Measurements from ENCODE around the gene PLPP7.

PLPP7 gene

DNA sequence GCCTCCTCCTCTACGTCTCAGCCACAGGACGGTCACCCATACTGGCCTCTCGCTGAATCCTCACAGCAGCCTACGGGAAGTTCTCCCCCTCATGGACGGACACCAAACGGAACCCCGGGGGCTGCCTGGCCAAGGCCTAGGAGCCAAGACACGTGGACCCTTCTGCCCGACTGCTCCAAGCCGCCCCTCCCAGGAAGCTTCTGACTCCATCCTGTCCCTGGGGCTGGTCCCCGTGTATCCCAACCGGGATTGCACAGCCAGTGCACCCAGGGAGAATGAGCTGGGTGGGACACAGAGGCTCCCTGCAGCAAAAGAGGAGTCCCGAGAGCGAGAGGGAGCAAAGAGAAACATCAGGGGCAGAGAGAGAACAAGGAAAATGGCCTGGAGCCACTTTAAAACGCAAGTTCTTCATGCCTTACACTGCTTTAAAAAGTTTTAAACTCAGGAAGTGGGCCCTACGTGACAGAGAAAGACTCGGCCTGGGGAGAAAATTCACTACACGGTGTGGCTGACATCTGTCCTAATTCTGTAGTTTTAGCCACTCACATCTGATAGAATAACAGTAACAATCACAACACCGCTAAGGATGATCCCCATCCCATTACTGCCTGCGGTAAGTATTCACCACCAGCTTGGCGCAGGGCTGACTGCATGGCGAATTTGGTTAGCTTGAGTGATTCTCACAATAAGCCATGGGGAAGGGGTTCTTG, 16.2 kb upstream of the PLPP7 start:
- Histone ChIP-seq H4K20me1 (peaks cover 0 to 14% (median 0%) of the 10 kb centered on the region in 11 experiments; a peak in 5 of 22 replicates), H3K4me1 (peaks cover 60 to 93% (median 86%) of the 10 kb centered on the region in 10 experiments), H3K36me3 (peaks cover 0 to 37% (median 0%) of the 10 kb centered on the region in 11 experiments; a peak in 6 of 22 replicates), H3K4me2 (peak overlapping the region; percentile 89 to 100 (median 98)), H3K4me3 (peak overlapping the region; percentile 65 to 86 (median 76)), H3K9ac (peak overlapping the region; percentile 75 to 90 (median 82)), H3K9me3 (replicated peaks in 1 of 11) (no peaks in the 10 kb centered on the region), H3K27ac (peak overlapping the region; percentile 73 to 86 (median 78); a peak in 20 of 22 replicates), H3K27me3 (peaks cover 0 to 63% (median 57%) of the 10 kb centered on the region in 11 experiments; a peak in 20 of 22 replicates)
- no peak for TF ChIP-seq Cebpa-rat (IDR thresholded peaks at IDR 0.05)

DNA sequence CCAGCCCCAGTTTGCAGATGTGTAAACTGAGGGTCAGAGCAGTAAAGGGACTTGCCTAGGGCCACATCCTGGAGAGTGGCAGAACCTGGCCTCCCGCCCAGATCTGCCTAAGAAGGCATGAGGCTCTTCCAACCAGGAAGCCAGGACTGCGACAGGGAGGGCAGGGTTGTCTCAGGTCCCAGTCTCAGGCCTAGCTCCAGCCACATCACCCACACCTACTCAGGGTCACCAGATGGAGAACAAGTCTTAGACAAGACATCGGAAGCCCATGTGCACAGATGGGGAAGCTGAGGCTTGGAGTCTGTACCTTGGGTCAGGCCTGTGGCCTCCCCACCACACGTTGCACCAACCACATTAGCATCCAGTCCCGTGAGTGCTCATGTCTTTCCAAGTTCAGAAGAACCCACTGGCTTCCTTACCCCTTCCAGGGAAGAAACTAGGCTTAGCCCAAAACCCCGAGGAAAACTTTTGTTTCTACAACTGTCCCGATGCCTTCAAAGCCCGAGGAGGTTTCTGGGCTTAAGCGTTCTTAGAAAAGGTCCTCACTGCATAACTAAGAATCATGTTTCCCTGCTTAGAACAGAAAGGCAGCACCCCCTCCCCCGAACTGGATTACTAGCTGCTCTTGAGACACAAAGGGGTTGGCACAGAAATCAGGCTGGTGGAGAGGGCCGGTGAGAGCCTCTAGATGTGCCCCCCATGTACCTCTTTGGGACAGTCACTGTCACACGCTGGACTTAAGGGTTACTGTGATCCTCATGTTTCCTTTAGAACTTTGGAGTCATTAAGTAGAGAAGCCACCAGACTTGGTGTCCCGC, 15.5 kb upstream of the PLPP7 start:
- peak overlapping the region; percentile 73 to 86 (median 78) for H3K27ac ChIP-seq
- H3K4me1 ChIP-seq = peaks cover 60 to 92% (median 86%) of the 10 kb centered on the region in 10 experiments
- H3K4me3 ChIP-seq = peak overlapping the region; percentile 65 to 86 (median 76)
- no peaks in the 10 kb centered on the region for H3K9me3 ChIP-seq (replicated peaks in 1 of 11)
- peaks cover 0 to 14% (median 0%) of the 10 kb centered on the region in 11 experiments; a peak in 5 of 22 replicates for H4K20me1 ChIP-seq
- peaks cover 0 to 63% (median 57%) of the 10 kb centered on the region in 11 experiments; a peak in 20 of 22 replicates for H3K27me3 ChIP-seq
- H3K36me3 ChIP-seq = peaks cover 0 to 37% (median 0%) of the 10 kb centered on the region in 11 experiments; a peak in 6 of 22 replicates
- no peak for TF ChIP-seq Cebpa-rat (IDR thresholded peaks at IDR 0.05)
- peak overlapping the region; percentile 89 to 100 (median 98) for H3K4me2 ChIP-seq
- peak overlapping the region; percentile 75 to 90 (median 82) for H3K9ac ChIP-seq

DNA sequence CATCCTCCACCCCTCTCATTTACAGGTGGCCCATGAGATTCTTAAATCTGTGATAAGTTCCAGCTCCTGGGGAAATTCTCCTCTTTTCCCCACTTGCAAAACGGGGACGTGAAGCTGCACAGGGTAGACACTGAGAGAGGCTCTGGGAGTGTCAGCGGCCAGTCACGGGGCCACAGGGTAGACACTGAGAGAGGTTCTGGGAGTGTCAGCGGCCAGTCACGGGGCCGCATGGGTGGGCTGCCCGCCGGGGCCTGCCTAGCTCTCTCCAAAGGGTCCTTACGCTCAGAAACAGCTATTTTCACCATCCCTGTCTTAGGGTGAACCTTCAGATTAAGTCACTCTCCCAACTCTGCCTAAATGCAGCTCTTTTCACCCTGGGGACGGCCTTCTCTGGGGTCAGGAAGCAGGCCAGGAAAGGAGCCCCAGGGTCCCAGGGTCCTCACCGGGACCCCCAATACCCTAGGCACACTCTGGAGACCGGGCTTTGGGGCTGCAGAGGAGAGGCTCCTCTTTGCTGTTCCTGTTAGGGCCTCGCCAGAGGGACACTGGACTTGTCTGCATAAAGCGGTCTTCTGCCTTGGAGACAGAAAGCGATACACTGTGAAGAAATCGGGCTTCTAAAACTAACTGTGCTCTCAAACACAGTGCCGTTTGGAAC, 14.7 kb upstream of the PLPP7 start:
- Histone ChIP-seq H3K9ac (peak overlapping the region; percentile 75 to 90 (median 82)), H3K4me2 (peak overlapping the region; percentile 89 to 100 (median 98)), H3K27me3 (peaks cover 0 to 71% (median 60%) of the 10 kb centered on the region in 11 experiments; a peak in 20 of 22 replicates), H3K9me3 (replicated peaks in 1 of 11) (no peaks in the 10 kb centered on the region), H3K27ac (peak overlapping the region; percentile 73 to 86 (median 78)), H3K36me3 (peaks cover 0 to 37% (median 0%) of the 10 kb centered on the region in 11 experiments; a peak in 6 of 22 replicates), H3K4me3 (peak overlapping the region; percentile 65 to 86 (median 76)), H3K4me1 (peaks cover 60 to 88% (median 84%) of the 10 kb centered on the region in 10 experiments), H4K20me1 (peaks cover 0 to 14% (median 0%) of the 10 kb centered on the region in 11 experiments; a peak in 5 of 22 replicates)
- TF ChIP-seq Cebpa-rat (IDR thresholded peaks at IDR 0.05) = no peak

DNA sequence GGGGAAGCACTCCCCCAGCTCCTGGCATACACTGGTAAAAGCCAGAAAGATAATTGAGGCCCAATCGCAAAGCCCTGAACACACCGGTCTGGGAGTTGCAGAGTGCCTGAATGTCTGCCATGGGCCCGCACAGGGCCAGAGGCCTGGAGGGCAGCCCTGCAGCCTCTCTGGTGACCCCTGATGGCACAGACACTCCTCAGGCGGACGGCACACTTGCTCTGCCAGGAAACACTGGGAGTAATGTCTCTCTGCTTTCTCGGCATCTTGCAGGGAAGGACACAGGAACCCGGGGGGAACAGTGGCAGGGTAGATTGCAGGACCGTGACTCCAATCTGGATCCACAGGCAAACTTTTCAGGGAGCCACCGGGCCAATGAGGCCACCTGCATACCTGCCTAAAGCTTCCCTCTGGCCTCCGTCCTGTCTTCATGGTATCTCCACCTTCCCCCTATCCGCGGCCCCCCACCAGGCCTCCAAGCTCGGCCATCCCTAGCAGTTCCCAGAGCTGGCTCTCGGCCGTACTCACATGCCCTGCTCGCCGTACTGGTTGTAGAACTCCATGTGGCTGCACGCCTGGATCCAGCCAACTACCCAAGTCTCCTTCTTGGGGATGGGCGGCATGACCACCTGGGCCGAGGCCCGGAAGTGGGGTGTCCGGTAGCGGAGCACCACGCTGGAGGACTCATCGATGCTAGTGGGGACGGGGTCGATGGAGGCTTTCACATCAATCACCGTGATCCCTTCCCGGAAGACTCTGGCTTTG, 14.0 kb upstream of the PLPP7 start:
- peaks cover 0 to 14% (median 0%) of the 10 kb centered on the region in 11 experiments; a peak in 5 of 22 replicates for H4K20me1 ChIP-seq
- H3K27me3 ChIP-seq = peaks cover 2 to 78% (median 67%) of the 10 kb centered on the region in 11 experiments; a peak in 21 of 22 replicates
- H3K4me1 ChIP-seq = peaks cover 62 to 87% (median 79%) of the 10 kb centered on the region in 10 experiments
- H3K9ac ChIP-seq = peak overlapping the region; percentile 75 to 90 (median 82)
- H3K4me3 ChIP-seq = peak overlapping the region; percentile 65 to 86 (median 76)
- peaks cover 0 to 37% (median 0%) of the 10 kb centered on the region in 11 experiments; a peak in 6 of 22 replicates for H3K36me3 ChIP-seq
- no peak for TF ChIP-seq Cebpa-rat (IDR thresholded peaks at IDR 0.05)
- peak overlapping the region; percentile 73 to 86 (median 78) for H3K27ac ChIP-seq
- H3K9me3 ChIP-seq (replicated peaks in 1 of 11) = no peaks in the 10 kb centered on the region
- H3K4me2 ChIP-seq = peak overlapping the region; percentile 89 to 100 (median 98)

GRCh38 chr9:131276094-131276888, 13.2 kb upstream of the PLPP7 start, which contains the start of gene FAM78A:
TSS of gene FAM78A (minus strand) at chr9:131276510. CDS start at chr9:131276179, 331 bp downstream.
- H3K4me1 ChIP-seq = peaks cover 56 to 79% (median 72%) of the 10 kb centered on the region in 10 experiments
- peak within 1 kb of the TSS; percentile 89 to 100 (median 98) for H3K4me2 ChIP-seq
- peak within 1 kb of the TSS; percentile 65 to 86 (median 76) for H3K4me3 ChIP-seq
- peak within 1 kb of the TSS; percentile 75 to 90 (median 82) for H3K9ac ChIP-seq
- TF ChIP-seq Cebpa-rat (IDR thresholded peaks at IDR 0.05) = no peak
- H3K27me3 ChIP-seq = peaks cover 10 to 85% (median 75%) of the 10 kb centered on the region in 11 experiments
- H3K27ac ChIP-seq = peak within 1 kb of the TSS; percentile 73 to 86 (median 78)
- peaks cover 0 to 37% (median 0%) of the 10 kb centered on the region in 11 experiments; a peak in 6 of 22 replicates for H3K36me3 ChIP-seq
- peaks cover 0 to 14% (median 0%) of the 10 kb centered on the region in 11 experiments; a peak in 5 of 22 replicates for H4K20me1 ChIP-seq
- H3K9me3 ChIP-seq (replicated peaks in 1 of 11) = no peaks in the 10 kb centered on the region

- Histone ChIP-seq H3K4me2 (peak overlapping the region; percentile 89 to 100 (median 98)), H3K36me3 (peaks cover 0 to 37% (median 0%) of the 10 kb centered on the region in 11 experiments; a peak in 6 of 22 replicates), H3K4me1 (peaks cover 50 to 73% (median 66%) of the 10 kb centered on the region in 10 experiments), H3K4me3 (peak overlapping the region; percentile 65 to 86 (median 76)), H3K9ac (peak overlapping the region; percentile 75 to 90 (median 82)), H4K20me1 (peaks cover 0 to 14% (median 0%) of the 10 kb centered on the region in 11 experiments; a peak in 5 of 22 replicates), H3K9me3 (replicated peaks in 1 of 11) (no peaks in the 10 kb centered on the region), H3K27ac (peak overlapping the region; percentile 73 to 86 (median 78)), H3K27me3 (peaks cover 16 to 90% (median 80%) of the 10 kb centered on the region in 11 experiments)
- TF ChIP-seq Cebpa-rat (IDR thresholded peaks at IDR 0.05) = no peak
Observed at GRCh38 chr9:131276891-131277286, 12.6 kb upstream of the PLPP7 start.

Data from BLaER1 treated with 17β-estradiol and CSF1 and Interleukin-3, amounts not matched to agents 10 nM and 100 nM (cell line).